Adipose tissue (tissue), 3 donors: ENCODE data around the gene STK32C. TPM values are rescaled to one million over a fixed set of nuclear protein-coding genes. Genes with fewer than 3 reads are reported as not detected.
"Not testable (repeated sequence)": the region's sequence is repeated elsewhere in the genome, so short reads cannot be mapped to it uniquely, and the experiment has no call there.

Source experiments
- H3K27ac ChIP-seq: one replicate; pipeline ENCODE4 v1.5.1; 2013; ENCODE audit warnings: low read depth, low read length
- WGBS, 3 donors: extraction: QIAGEN DNeasy Blood & Tissue Kit; methylation state at CpG; one replicate each; pipeline ENCODE4 v1.1.7; 2013; 5-methylcytosine and 5-hydroxymethylcytosine counted together
- polyA plus RNA-seq, 3 donors: library from polyadenylated mRNA; stranded (reverse); fragments of 200-250 nt; gene quantifications; one replicate each; pipeline ENCODE4 v1.2.3, GENCODE V29; 2013
- donor health status: healthy with polysubstance abuse.
- donor health status: Bipolar disorder and iron deficiency.
- donor health status: healthy.

STK32C gene
- polyA plus RNA-seq, 3 donors, result 7.0 to 12.1 (median 7.2) TPM

- WGBS, 3 donors, result 77 to 90% (median 85%) methylated on average over 6 to 7 of the region's 7 CpGs
- no peak overlapping the region for H3K27ac ChIP-seq
These were observed 88.3 kb downstream of the STK32C start for GRCh38 chr10:132219486-132219885.

- WGBS, 3 donors, result 90 to 96% (median 93%) methylated on average over 3 of the region's 3 CpGs
These were observed 91.3 kb downstream of the STK32C start for GRCh38 chr10:132216441-132216840.

GRCh38 chr10:132213917-132214316, 93.8 kb downstream of the STK32C start:
- no peak overlapping the region for H3K27ac ChIP-seq
- 58 to 81% (median 76%) methylated on average over 4 of the region's 4 CpGs for WGBS, 3 donors

More at GRCh38 chr10:132216441-132216840, 91.3 kb downstream of the STK32C start:
- not testable (repeated sequence) for H3K27ac ChIP-seq

- no peak overlapping the region for H3K27ac ChIP-seq
- 83 to 93% (median 92%) methylated on average over 9 of the region's 9 CpGs for WGBS, 3 donors
These were observed 94.9 kb downstream of the STK32C start for GRCh38 chr10:132212816-132213215.

GRCh38 chr10:132211246-132211645, 96.5 kb downstream of the STK32C start:
- 94 to 96% (median 95%) methylated on average over 14 of the region's 14 CpGs for WGBS, 3 donors

GRCh38 chr10:132210766-132211165, 97.0 kb downstream of the STK32C start:
- no peak overlapping the region for H3K27ac ChIP-seq
- 92 to 94% (median 94%) methylated on average over 14 of the region's 14 CpGs for WGBS, 3 donors

More at GRCh38 chr10:132211246-132211645, 96.5 kb downstream of the STK32C start:
- H3K27ac ChIP-seq, result no peak overlapping the region

GRCh38 chr10:132209978-132210530, 97.7 kb downstream of the STK32C start:
- H3K27ac ChIP-seq, result no peak overlapping the region
- 93% methylated on average over 23 of the region's 23 CpGs for WGBS, 3 donors

GRCh38 chr10:132209130-132209529, 98.6 kb downstream of the STK32C start:
- H3K27ac ChIP-seq, result no peak overlapping the region
- 93 to 94% (median 94%) methylated on average over 14 of the region's 14 CpGs for WGBS, 3 donors

- WGBS, 3 donors, result 83 to 87% (median 84%) methylated on average over 17 of the region's 17 CpGs
- H3K27ac ChIP-seq, result no peak overlapping the region
These were observed 99.2 kb downstream of the STK32C start for GRCh38 chr10:132208462-132209050.

- WGBS, 3 donors, result 88 to 90% (median 90%) methylated on average over 43 to 48 of the region's 48 CpGs
- H3K27ac ChIP-seq, result no peak overlapping the region
These were observed 100.0 kb downstream of the STK32C start for GRCh38 chr10:132207536-132208461.

- no peak overlapping the region for H3K27ac ChIP-seq
- 86 to 91% (median 89%) methylated on average over 29 of the region's 29 CpGs for WGBS, 3 donors
These were observed 100.8 kb downstream of the STK32C start for GRCh38 chr10:132206806-132207535.

- no peak overlapping the region for H3K27ac ChIP-seq
- WGBS, 3 donors, result 86 to 92% (median 87%) methylated on average over 11 of the region's 11 CpGs
These were observed 101.4 kb downstream of the STK32C start for GRCh38 chr10:132206377-132206745.

GRCh38 chr10:132205650-132206376, 101.9 kb downstream of the STK32C start:
- 78 to 84% (median 78%) methylated on average over 28 to 37 of the region's 37 CpGs for WGBS, 3 donors
- no peak overlapping the region for H3K27ac ChIP-seq

- 73 to 93% (median 89%) methylated on average over 28 of the region's 28 CpGs for WGBS, 3 donors
- H3K27ac ChIP-seq, result no peak overlapping the region
These were observed 102.8 kb downstream of the STK32C start for GRCh38 chr10:132204781-132205473.

- WGBS, 3 donors, result 75 to 90% (median 86%) methylated on average over 19 to 20 of the region's 20 CpGs
- H3K27ac ChIP-seq, result no peak overlapping the region
These were observed 103.5 kb downstream of the STK32C start for GRCh38 chr10:132204078-132204780.

GRCh38 chr10:132203256-132204077, 104.3 kb downstream of the STK32C start:
- no peak overlapping the region for H3K27ac ChIP-seq
- WGBS, 3 donors, result 82 to 88% (median 83%) methylated on average over 29 to 34 of the region's 34 CpGs
